Left kidney (tissue), 2 donors: ENCODE data around the gene CDH18. TPM values are rescaled to one million over a fixed set of nuclear protein-coding genes. Genes with fewer than 3 reads are reported as not detected.

Source experiments
- DNase-seq: peaks from one replicate; pipeline ENCODE4 v3.0.0-alpha.2; 2013
- polyA plus RNA-seq: library from polyadenylated mRNA; unstranded; fragments of 120-200 nt; gene quantifications from one replicate; pipeline ENCODE4 v1.2.1, GENCODE V29; 2013; ENCODE audit not compliant: insufficient read length

CDH18 gene
- polyA plus RNA-seq, 1 donor: 2.0 TPM

- no peak for DNase-seq
Observed at GRCh38 chr5:19928562-19929421, 59.2 kb downstream of the CDH18 start.

GRCh38 chr5:19927919-19928318 lies 60.1 kb downstream of the CDH18 start:
- no peak for DNase-seq

GRCh38 chr5:19927170-19927569 lies 60.8 kb downstream of the CDH18 start:
- DNase-seq: no peak

- DNase-seq: no peak
Observed at GRCh38 chr5:19923742-19924141, 64.3 kb downstream of the CDH18 start.

- no peak for DNase-seq
Observed at GRCh38 chr5:19920761-19921160, 67.2 kb downstream of the CDH18 start.

DNA sequence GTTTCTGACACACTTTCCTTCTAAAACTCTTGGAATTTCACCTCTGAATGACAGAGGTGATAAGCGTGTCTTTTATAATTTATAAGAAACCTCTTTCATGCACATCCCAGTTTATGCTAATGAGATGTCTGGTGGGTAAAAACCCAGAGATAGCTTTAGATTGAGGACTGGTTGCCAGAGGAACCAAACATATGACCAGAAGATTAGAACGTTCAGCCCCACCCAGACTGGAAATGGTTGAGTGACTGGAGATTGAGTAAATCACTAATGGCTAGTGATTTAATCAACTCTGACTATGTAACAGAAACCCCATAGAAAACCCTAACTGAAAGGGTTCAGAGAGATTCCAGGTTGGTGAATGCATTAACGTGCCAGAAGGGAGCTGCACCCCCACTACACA lies 69.2 kb downstream of the CDH18 start:
- DNase-seq: no peak

- DNase-seq: no peak
Observed at GRCh38 chr5:19917588-19918122, 70.3 kb downstream of the CDH18 start.

- no peak for DNase-seq
Observed at GRCh38 chr5:19910136-19910535, 77.9 kb downstream of the CDH18 start.

- DNase-seq: no peak
Observed at GRCh38 chr5:19904766-19905165, 83.2 kb downstream of the CDH18 start.

- DNase-seq: no peak
Observed at GRCh38 chr5:19903611-19904010, 84.4 kb downstream of the CDH18 start.

DNA sequence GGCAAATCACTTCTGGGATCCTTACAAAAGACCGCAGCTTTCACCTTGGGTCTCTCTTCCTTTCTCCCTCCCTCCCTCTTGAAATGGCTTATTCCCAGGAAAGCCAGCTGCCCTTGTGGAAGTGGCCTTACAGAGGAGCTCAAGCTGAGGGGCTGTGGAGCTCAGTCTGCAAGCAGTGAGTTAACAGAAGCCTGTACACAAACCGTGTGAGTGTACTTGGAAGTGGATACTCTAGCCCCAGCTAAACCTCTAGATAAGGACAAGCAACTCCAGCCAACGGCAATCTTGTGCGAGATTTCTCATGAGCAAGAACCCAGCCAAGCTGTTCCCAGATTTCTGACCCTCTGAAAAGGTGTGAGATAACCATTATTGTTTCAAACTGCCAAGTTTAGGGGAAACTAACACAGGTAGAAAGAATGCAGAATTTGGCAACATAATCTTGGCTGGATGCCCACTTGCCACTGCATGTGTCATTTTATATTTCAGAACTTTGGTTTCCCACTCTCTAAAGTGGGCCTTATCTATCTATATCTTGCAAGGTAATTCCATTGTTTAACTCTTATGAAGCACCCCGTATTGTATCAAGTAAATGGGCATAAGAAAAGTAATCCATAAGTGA lies 85.6 kb downstream of the CDH18 start:
- no peak for DNase-seq

GRCh38 chr5:19900269-19900668 lies 87.7 kb downstream of the CDH18 start:
- DNase-seq: no peak

DNA sequence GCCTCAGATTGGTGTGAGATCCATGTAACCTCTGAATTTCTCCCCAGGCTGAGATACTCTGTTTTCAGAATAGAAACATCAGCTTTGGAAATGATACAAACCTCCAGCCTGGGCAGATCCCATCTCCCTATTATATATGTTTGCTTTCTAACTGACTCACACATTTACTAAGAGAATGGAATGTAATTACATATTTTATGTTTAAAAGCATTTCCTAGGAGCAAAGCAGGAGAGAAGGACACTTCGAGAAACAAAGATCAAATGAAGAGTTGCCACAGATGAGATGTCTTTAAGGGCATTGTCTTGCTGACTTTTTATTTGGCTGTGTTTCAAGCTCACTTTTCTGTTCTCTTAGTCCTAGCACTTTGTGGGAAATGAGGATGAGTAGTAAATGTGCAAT lies 96.3 kb downstream of the CDH18 start:
- no peak for DNase-seq

GRCh38 chr5:19886123-19886917 lies 101.7 kb downstream of the CDH18 start:
- DNase-seq: no peak

DNA sequence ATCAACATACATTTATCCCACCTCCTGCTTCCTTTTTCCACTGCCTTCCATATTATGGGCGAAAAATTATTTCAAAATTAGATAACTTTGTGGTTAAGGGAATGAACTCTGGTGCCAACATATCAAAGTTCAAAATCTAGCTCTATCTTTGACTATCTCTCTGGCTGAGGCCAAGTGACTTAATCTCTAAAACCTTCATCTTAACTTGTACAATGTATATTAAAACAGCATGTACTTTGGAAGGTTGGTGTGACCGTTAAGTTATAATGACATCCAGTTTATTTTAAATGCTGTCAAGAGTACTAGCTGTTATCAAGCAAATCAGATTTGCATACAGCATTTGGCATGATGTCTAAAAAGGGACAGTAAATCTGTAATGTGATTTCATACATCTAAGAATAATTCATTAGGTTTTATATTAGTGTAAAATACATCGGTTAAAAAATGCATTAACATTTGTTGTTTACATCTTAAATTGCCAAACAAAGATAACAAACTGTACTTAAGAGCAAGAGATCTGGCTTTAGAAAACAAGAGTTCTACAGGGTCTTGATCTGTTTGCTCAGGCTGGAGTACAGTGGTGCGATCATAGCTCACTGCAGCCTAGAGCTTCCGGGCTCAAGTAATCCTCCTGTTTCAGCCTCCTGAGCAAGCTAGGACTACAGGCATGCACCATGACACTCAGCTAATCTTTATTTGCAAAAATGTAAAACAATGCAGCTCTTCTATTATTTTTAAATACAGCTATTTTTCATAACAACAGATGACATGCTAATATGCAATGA lies 102.8 kb downstream of the CDH18 start:
- no peak for DNase-seq

DNA sequence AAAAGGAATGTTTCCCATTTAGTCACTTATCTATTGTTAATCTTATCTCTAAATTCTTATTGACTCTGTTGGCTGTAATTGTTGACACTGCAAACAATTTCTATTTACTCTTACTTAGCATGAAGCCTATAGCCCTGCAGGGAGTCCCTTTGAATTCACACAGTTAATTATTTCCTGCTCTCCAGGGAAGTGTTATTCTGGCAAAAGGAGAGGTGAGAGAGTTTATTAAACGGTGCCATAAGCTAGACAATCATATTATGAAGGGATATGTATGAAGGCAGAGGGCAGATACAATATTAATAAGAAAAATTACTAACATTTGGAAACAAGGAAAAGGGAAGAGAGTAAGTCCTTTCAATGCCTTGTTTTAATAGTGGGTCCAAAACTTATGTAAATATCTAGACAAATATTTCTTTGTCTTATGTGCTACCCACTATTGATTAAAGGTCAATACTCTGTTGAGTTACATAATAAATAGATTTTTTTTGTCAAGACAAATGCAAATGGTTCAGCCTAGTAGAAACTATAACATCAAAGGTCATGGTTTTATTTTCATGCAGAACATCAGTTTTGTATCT lies 107.1 kb downstream of the CDH18 start:
- DNase-seq: no peak

DNA sequence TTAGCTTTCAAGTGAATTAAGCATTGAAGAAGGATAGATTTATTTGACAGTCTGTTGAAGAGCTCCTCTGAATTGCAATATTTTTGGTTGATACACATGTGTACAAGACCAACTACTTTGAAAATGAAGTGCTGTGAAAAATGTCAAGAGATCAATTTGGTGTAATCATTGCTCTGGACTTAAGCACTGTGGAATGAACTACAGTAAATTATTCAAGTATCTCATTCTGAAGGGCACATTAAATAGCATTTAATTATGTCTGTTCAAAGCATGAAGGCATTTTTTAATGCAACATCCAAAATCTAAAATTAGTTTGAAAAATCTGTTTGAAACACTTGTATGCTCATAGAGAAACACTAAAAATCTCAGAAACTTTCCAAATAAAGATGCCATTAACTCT lies 107.5 kb downstream of the CDH18 start:
- DNase-seq: no peak

DNA sequence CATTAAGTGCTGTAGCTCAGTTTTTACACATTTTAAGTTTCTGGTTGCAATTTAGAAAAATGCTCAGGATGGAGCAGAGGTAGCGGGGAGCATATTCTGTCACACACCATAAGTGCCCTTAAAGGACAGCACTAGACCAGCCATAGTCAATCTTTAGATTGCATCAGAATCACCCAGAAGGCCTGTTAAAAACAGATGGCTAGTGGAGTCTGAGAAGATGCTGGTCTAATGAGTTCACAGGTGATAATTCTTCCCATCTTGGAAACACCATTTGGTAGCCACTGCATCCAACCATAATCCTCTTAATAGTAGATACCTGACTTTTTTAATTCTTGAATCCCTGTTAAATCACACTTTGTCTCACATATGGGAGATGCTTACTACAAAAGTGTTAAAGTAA lies 113.2 kb downstream of the CDH18 start:
- DNase-seq: no peak

DNA sequence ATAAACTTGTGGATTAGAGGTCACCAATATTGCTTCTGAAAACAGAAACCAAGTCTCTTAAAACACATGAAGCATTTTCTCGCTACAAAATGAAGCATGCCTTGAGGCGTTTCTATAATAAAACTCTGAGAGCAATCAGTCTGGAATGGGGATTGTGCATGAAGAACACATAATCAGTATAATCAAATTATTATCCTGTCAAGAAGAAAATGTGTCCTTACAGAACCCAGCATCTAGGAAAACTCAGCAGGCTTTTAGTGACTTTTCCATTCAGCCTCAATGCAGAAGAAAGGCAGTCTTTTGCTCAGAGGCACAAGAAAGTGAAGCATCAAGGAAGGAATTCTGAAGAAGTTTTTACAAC lies 121.9 kb downstream of the CDH18 start:
- no peak for DNase-seq

DNA sequence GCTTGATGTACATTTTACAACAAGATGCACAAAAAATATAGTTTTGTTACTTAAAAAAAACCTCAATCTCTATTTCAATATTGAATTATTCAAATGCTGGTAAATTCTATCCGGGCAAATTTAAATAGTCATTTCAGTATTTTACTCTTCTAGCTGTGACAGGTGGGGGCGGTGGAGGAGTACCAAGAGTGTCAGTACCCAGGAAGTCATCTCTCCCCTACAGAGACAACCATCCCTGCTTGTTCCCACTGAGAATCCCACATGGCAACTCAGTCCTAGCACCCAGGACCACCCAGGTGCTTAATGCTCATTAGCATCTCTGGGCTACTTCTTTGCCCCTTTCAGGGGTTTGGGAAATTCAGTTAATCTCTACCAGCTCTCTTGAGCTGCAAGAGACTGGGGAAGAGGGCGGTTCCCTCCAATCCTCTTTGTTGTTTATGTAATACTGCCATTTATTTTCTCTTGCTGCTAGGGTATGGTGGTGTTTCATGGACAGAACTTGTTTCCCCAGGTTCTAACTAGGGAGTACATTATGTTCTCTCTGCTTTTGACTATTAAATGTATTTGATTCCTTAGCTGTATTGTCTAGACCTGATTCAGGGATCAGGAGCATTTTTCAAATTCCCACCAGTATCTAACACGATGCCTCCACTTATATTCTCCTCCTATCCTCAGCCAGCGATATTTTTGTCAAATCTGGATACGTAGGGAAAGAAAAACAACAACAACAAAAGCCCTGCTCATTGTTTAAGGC lies 122.5 kb downstream of the CDH18 start:
- DNase-seq: no peak

DNA sequence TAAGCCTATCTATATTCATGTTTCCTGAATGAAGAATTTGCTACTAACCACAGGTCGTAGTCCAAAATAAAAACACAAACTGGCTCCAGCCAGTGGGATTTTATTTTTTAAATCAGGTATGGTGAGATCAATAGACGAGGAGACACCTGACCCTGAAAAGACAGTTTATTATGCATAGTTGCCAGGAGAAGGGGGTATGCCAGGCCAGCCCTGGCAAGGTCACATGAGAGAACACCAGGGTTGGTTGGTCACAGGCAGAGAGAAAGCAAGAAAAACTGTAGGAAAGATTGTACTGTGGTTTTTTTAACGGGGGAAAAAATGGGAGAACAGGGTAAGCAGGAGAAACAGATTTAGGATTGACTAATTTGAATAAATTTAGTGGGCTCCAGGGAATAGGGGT lies 125.3 kb downstream of the CDH18 start:
- DNase-seq: no peak
